GM18907 (cell line): ENCODE data around the gene C14orf180.

Experiments used
- ATAC-seq: cut with Tn5 transposase; IDR thresholded peaks from one replicate; pipeline ENCODE4 v1.9.1; 2021; ENCODE audit warnings: mild to moderate bottlenecking, moderate library complexity; ENCODE audit not compliant: unreplicated experiment

The C14orf180 gene

GRCh38 chr14:104549536-104550339 is 29.8 kb upstream of the C14orf180 start:
- ATAC-seq: no peak

- ATAC-seq: no peak
These were observed 29.2 kb upstream of the C14orf180 start for GRCh38 chr14:104550340-104550860.

- ATAC-seq: no peak
These were observed 28.5 kb upstream of the C14orf180 start for GRCh38 chr14:104550861-104551728.

- no peak for ATAC-seq
These were observed 27.5 kb upstream of the C14orf180 start for GRCh38 chr14:104551851-104552737.

- ATAC-seq: no peak
These were observed 26.8 kb upstream of the C14orf180 start for GRCh38 chr14:104552738-104553125.

- ATAC-seq: no peak
These were observed 26.1 kb upstream of the C14orf180 start for GRCh38 chr14:104553166-104554087.

- no peak for ATAC-seq
These were observed 25.4 kb upstream of the C14orf180 start for GRCh38 chr14:104554088-104554607.

- ATAC-seq: no peak
These were observed 24.7 kb upstream of the C14orf180 start for GRCh38 chr14:104554608-104555429.

- ATAC-seq: no peak
These were observed 23.9 kb upstream of the C14orf180 start for GRCh38 chr14:104555430-104556255.

- ATAC-seq: no peak
These were observed 23.1 kb upstream of the C14orf180 start for GRCh38 chr14:104556256-104557021.

GRCh38 chr14:104557086-104557485 is 22.5 kb upstream of the C14orf180 start:
- no peak for ATAC-seq

GRCh38 chr14:104557766-104558165 is 21.8 kb upstream of the C14orf180 start:
- no peak for ATAC-seq

GRCh38 chr14:104558231-104559027 is 21.1 kb upstream of the C14orf180 start:
- no peak for ATAC-seq

- no peak for ATAC-seq
These were observed 20.3 kb upstream of the C14orf180 start for GRCh38 chr14:104559028-104559803.

GRCh38 chr14:104559804-104560585 is 19.6 kb upstream of the C14orf180 start:
- ATAC-seq: no peak
